K562 (cell line): Measurements from ENCODE around the gene SDR9C7. TPM values are rescaled to one million over a fixed set of nuclear protein-coding genes. Genes with fewer than 3 reads are reported as not detected.

ENCODE experiments used
- ATAC-seq: fragments of 200-7000 bp; cut with Tn5 transposase; 3 replicates; pipeline ENCODE4 v1.9.1; 2020; ENCODE audit warnings: moderate library complexity
- BruUV-seq: library from RNA; stranded (reverse); fragments of 400-500 nt; replicated peaks from 2 replicates; lab custom pipeline; 2021; lab: Mats Ljungman, UMichigan
- CTCF ChIA-PET: fragments of 300-600 bp; formaldehyde crosslinking; extraction: SDS; loops from one replicate; lab custom pipeline; 2021; ENCODE audit warnings: low intra/inter-chr PET ratio; lab: Yijun Ruan, JAX
- POLR2A ChIA-PET: fragments of 300-600, 350-650 bp; sonication (Branson Sonifier 250); formaldehyde crosslinking; extraction: SDS; loops from one replicate; lab custom pipeline; 2021; ENCODE audit warnings: antibody characterized with exemption, inconsistent platforms; lab: Yijun Ruan, JAX
- DNase-seq, 4 experiments: peaks; one replicate each; pipeline versions ENCODE4 v3.0.0 to v3.0.0-alpha.2; 2011 to 2018; ENCODE audit warnings: low spot score in 3 of 4, mixed read lengths in 3 of 4; ENCODE audit errors: extremely low read depth in 1 of 4
- FAIRE-seq: peaks from 2 replicates; lab custom pipeline; 2011; peaks lifted over from hg19 to GRCh38; lab: Jason Lieb, UNC
- H2AFZ ChIP-seq: 2 replicates; pipeline ENCODE4 v1.6.0; 2011; ENCODE audit warnings: low read depth, low read length, control low read depth, inconsistent platforms
- H3K27ac ChIP-seq: fragments of 200-600 bp; 3 replicates; pipeline ENCODE4 v1.8.0; 2011; ENCODE audit warnings: low read depth, mild to moderate bottlenecking, control low read depth, inconsistent platforms, low read length, moderate library complexity, mixed read lengths; ENCODE audit errors: extremely low read depth
- H3K27me3 ChIP-seq, 2 experiments: fragments of 300-600 bp in 1 of 2; 2 replicates in 1 of 2; 3 replicates in 1 of 2; pipeline versions ENCODE4 v1.6.0 to v1.8.0; 2011; ENCODE audit warnings: inconsistent platforms in 2 of 2, low read length in 2 of 2, mild to moderate bottlenecking in 1 of 2, mixed read lengths in 1 of 2, moderate library complexity in 1 of 2; ENCODE audit not compliant: control insufficient read depth in 2 of 2, insufficient read depth in 2 of 2
- H3K36me3 ChIP-seq: fragments of 300-600 bp; 3 replicates; pipeline ENCODE4 v1.8.0; 2011; ENCODE audit warnings: mild to moderate bottlenecking, low read length, inconsistent platforms; ENCODE audit not compliant: control insufficient read depth, insufficient read depth
- H3K4me1 ChIP-seq, 2 experiments: fragments of 200-600 bp in 1 of 2; replicated peaks in 1 of 2; 2 replicates in 1 of 2; 3 replicates in 1 of 2; pipeline versions ENCODE4 v1.5.1 to v1.8.0; 2011; ENCODE audit warnings: inconsistent platforms in 2 of 2, low read length in 2 of 2, mild to moderate bottlenecking in 1 of 2, mixed read lengths in 1 of 2, moderate library complexity in 1 of 2; ENCODE audit not compliant: control insufficient read depth in 2 of 2, insufficient read depth in 2 of 2
- H3K4me2 ChIP-seq: 2 replicates; pipeline ENCODE4 v1.6.1; 2011; ENCODE audit warnings: low read length, control low read depth, inconsistent platforms, mixed read lengths; ENCODE audit not compliant: insufficient read depth
- H3K4me3 ChIP-seq: fragments of 200-600 bp; sonication (generic), shearing (Covaris generic); 2 replicates; pipeline ENCODE4 v1.5.1; 2016; ENCODE audit warnings: control low read depth, inconsistent platforms
- H3K79me2 ChIP-seq: fragments of 200-600 bp; 3 replicates; pipeline ENCODE4 v1.8.0; 2011; ENCODE audit warnings: low read length, inconsistent platforms; ENCODE audit not compliant: control insufficient read depth, insufficient read depth
- H3K9ac ChIP-seq, 2 experiments: 2 replicates each; pipeline versions ENCODE4 v1.6.0 to v1.6.1; 2011; ENCODE audit warnings: low read depth in 2 of 2, low read length in 2 of 2, control low read depth in 1 of 2, inconsistent platforms in 1 of 2, mild to moderate bottlenecking in 1 of 2, mixed read lengths in 1 of 2; ENCODE audit not compliant: insufficient read depth in 1 of 2
- H3K9me1 ChIP-seq: one replicate; pipeline ENCODE4 v1.6.0; 2011; ENCODE audit warnings: inconsistent platforms, mild to moderate bottlenecking, low read length, moderate library complexity; ENCODE audit not compliant: control insufficient read depth, insufficient read depth
- H3K9me3 ChIP-seq: replicated peaks from 2 replicates; pipeline ENCODE4 v1.5.1; 2011; ENCODE audit warnings: low read depth, low read length, inconsistent platforms; ENCODE audit not compliant: control insufficient read depth, insufficient read depth
- H4K20me1 ChIP-seq: replicated peaks from 2 replicates; pipeline ENCODE4 v1.6.1; 2011; ENCODE audit warnings: low read length, inconsistent platforms, mixed read lengths; ENCODE audit not compliant: control insufficient read depth, insufficient read depth
- ARHGAP35 ChIP-seq: fragments of 450-650 bp; IDR thresholded peaks from 2 replicates; pipeline ENCODE4 v1.6.1; 2018; ENCODE audit not compliant: partially characterized antibody
- BRD4 ChIP-seq: fragments of 200-600 bp; sonication (generic); IDR thresholded peaks from 2 replicates; pipeline ENCODE4 v1.6.1; 2017; ENCODE audit warnings: inconsistent platforms
- ELF1 ChIP-seq: fragments of 200-800 bp; sonication (Bioruptor generic); IDR thresholded peaks from 2 replicates; pipeline ENCODE4 v1.6.1; 2016; ENCODE audit warnings: missing genetic modification characterization, missing compliant biosample characterization
- FOXJ2 ChIP-seq: fragments of 200-800 bp; sonication (Bioruptor generic); IDR thresholded peaks from 2 replicates; pipeline ENCODE4 v1.6.1; 2016; ENCODE audit warnings: missing genetic modification characterization, missing compliant biosample characterization
- FOXM1 ChIP-seq, 2 experiments: fragments of 450-650 bp in 1 of 2; sonication (generic) in 1 of 2; formaldehyde crosslinking in 1 of 2; IDR thresholded peaks; 2 replicates each; pipeline versions ENCODE4 v1.6.1 to v1.9.0; 2017 to 2022; ENCODE audit warnings: low read depth in 2 of 2, mild to moderate bottlenecking in 2 of 2, missing genetic modification reagents in 1 of 2, moderate library complexity in 1 of 2
- GATA2 ChIP-seq: sonication (generic); formaldehyde crosslinking; IDR thresholded peaks from 2 replicates; pipeline ENCODE4 v1.4.0; 2020; ENCODE audit warnings: mild to moderate bottlenecking, missing genetic modification reagents
- ILF3 ChIP-seq: fragments of 450-650 bp; IDR thresholded peaks from 2 replicates; pipeline ENCODE4 v1.6.1; 2018; ENCODE audit warnings: antibody characterized with exemption, mild to moderate bottlenecking, moderate library complexity, borderline replicate concordance
- NEUROD1 ChIP-seq: fragments of 150-350 bp; IDR thresholded peaks from 2 replicates; pipeline ENCODE4 v1.6.1; 2014; ENCODE audit warnings: borderline replicate concordance, low read length, low read depth; ENCODE audit not compliant: partially characterized antibody
- PHF8 ChIP-seq: fragments of 200-600 bp; sonication (generic); IDR thresholded peaks from 2 replicates; pipeline ENCODE4 v1.6.1; 2012; ENCODE audit warnings: mixed run types, mild to moderate bottlenecking, inconsistent platforms, low read length, moderate library complexity, borderline replicate concordance
- PML ChIP-seq: IDR thresholded peaks from 2 replicates; pipeline ENCODE4 v1.6.1; 2012; ENCODE audit warnings: low read length, inconsistent platforms
- TAF9B ChIP-seq: fragments of 450-650 bp; IDR thresholded peaks from 2 replicates; pipeline ENCODE4 v1.6.1; 2018; ENCODE audit warnings: mild to moderate bottlenecking; ENCODE audit not compliant: partially characterized antibody
- TBP ChIP-seq: optimal IDR thresholded peaks from 2 replicates; pipeline ENCODE3; 2011; ENCODE audit warnings: low read depth, low read length, improper control_type of control experiment
- ZBTB17 ChIP-seq: fragments of 450-650 bp; formaldehyde crosslinking; IDR thresholded peaks from 2 replicates; pipeline ENCODE4 v1.4.0; 2020; ENCODE audit warnings: mild to moderate bottlenecking
- ZNF507 ChIP-seq: conservative IDR thresholded peaks from 2 replicates; pipeline ENCODE4 v1.6.1; 2017; ENCODE audit warnings: missing genetic modification characterization, missing compliant biosample characterization
- ZNF583 ChIP-seq: fragments of 250-450 bp; sonication (Bioruptor Pico); IDR thresholded peaks from 2 replicates; pipeline ENCODE4 v1.4.0; 2020
- WGBS: fragments of 100-300 bp; shearing (Covaris generic); methylation state at CpG from one replicate; pipeline ENCODE4 v1.1.6; 2016; ENCODE audit warnings: low coverage, mixed read lengths; ENCODE audit not compliant: insufficient coverage; ENCODE audit errors: missing lambda C conversion rate; 5-methylcytosine and 5-hydroxymethylcytosine counted together
- in situ Hi-C: fragments of 300-500 bp; cut with MboI; formaldehyde crosslinking; loops from 4 replicates; pipeline ENCODE4 v1.15.0; 2018; ENCODE audit warnings: inconsistent platforms, mixed read lengths
- intact Hi-C: fragments of 100-400 bp; cut with micrococcal nuclease; formaldehyde crosslinking; loops from 2 replicates; pipeline ENCODE4 v1.14.2; 2022
- polyA plus RNA-seq, 8 experiments: library from polyadenylated mRNA; depleted of rRNA in 4 of 8; stranded (reverse) in 5 of 8; unstranded in 3 of 8; fragments of >200 nt; fragmentation: Nextera tagmentation in 2 of 8; fragmentation: Illumina TruSeq in 1 of 8; extraction: Ambion mirVana in 2 of 8; extraction: Trizol in 1 of 8; gene quantifications; 2 replicates each; pipeline versions ENCODE4 v1.2.1 to v1.2.3, GENCODE V29; 2011 to 2014; ENCODE audit warnings: inconsistent platforms in 1 of 8, missing spikeins in 1 of 8
- total RNA-seq, 7 experiments: library from RNA; depleted of rRNA in 6 of 7; stranded (reverse); fragments of >200 nt in 6 of 7; fragmentation: Illumina TruSeq in 2 of 7; extraction: Trizol in 2 of 7; gene quantifications; 2 replicates each; pipeline versions ENCODE4 v1.2.1 to v1.2.3, GENCODE V29; 2011 to 2021; ENCODE audit warnings: low replicate concordance in 1 of 7
- TF ChIP-seq, protein P1 (sequence below), 2 experiments: IDR thresholded peaks; 2 replicates each; pipeline ENCODE4 v1.6.1; 2011; ENCODE audit warnings: borderline replicate concordance in 1 of 2, control low read depth in 1 of 2, low read depth in 1 of 2, low read length in 1 of 2, mild to moderate bottlenecking in 1 of 2, mixed read lengths in 1 of 2, moderate library complexity in 1 of 2; ENCODE audit not compliant: insufficient read depth in 1 of 2, insufficient read length in 1 of 2, poor library complexity in 1 of 2, severe bottlenecking in 1 of 2; ENCODE audit errors: extremely low read depth in 1 of 2
- TF ChIP-seq, protein P2 (sequence below): sonication (generic); formaldehyde crosslinking; IDR thresholded peaks from 2 replicates; pipeline ENCODE4 v1.8.1; 2022; ENCODE audit warnings: missing genetic modification reagents
- TF ChIP-seq, protein P3 (sequence below), 2 experiments: fragments of 450-650 bp; conservative IDR thresholded peaks; 2 replicates each; pipeline ENCODE4 v1.6.1; 2017; ENCODE audit warnings: mild to moderate bottlenecking in 2 of 2, moderate library complexity in 2 of 2

Gene SDR9C7
- total and polyA plus RNA-seq, 9 of the 15 experiments (the other 6 are each of a cell fraction or from before 2014, with no cell fraction given) = 0.04 to 0.59 (median 0.06) TPM; not detected in 6

DNA sequence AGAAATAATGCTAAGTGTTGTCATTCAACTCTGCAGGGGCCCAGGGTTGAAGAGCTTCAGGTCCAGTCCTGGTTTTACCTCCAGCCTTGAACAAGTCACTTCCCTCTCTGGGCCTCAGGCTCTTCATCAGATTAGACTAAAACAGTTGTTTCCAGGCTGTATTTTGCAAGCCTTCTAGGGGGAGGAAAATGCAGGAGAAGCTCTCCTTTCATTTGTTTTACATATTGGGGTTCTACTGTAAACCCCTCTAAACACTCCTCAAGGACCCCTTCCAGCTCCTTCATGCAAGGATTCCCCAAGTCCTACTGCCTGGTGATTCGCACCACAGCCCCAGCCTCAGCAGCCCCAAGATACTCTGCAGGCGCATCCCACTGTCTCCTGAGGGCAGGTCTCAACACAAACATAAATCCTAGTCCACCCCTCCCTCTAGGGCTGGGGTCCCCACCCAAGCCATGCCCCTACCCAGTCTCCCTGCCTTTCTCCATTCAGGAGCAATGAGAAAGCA is 2.7 kb downstream of the SDR9C7 start:
- FAIRE-seq (peak; percentile 94), ATAC-seq (peak; percentile 93), DNase-seq (peak; percentile 70 to 92 (median 74))
- no peaks in the 10 kb centered on the region for H3K79me2 ChIP-seq
- in situ Hi-C loops (no loop called here), intact Hi-C loops (loop anchor here (1.0 to 5.0 kb wide), 2 partner anchors 56 to 91 kb away; no protein-coding TSS in a partner anchor)
- peak overlapping the region; percentile 69 to 82; a peak in 3 of 4 replicates for H3K9ac ChIP-seq
- peaks cover 34 to 46% of the 10 kb centered on the region in 2 experiments for H3K4me1 ChIP-seq
- peak overlapping the region; percentile 82 for H3K4me2 ChIP-seq
- H3K9me3 ChIP-seq = no peaks in the 10 kb centered on the region
- no peaks in the 10 kb centered on the region for H3K27me3 ChIP-seq
- H3K4me3 ChIP-seq = peak overlapping the region; percentile 24; the same call in 1 of the 2 replicates
- ChIA-PET POLR2A (interaction anchor here (0.6 kb wide), 1 partner anchor 56 kb away, joined by 3 read pairs; no protein-coding TSS in a partner anchor), CTCF (no interaction called here)
- no TSS peak for BruUV-seq
- peak overlapping the region; percentile 82 for H3K27ac ChIP-seq
- H4K20me1 ChIP-seq = no peaks in the 10 kb centered on the region
- H2AFZ ChIP-seq = peak overlapping the region; percentile 79
- no peaks in the 10 kb centered on the region for H3K36me3 ChIP-seq
- WGBS = 5% methylated on average over 2 of the region's 2 CpGs
- no peaks in the 10 kb centered on the region for H3K9me1 ChIP-seq
- TF ChIP-seq FOXM1 (IDR thresholded peaks at IDR 0.05; ENCODE audit: low read depth) (peak; percentile 53; the same call in 1 of the 2 replicates), FOXM1 (CRISPR knock-in tag; IDR thresholded peaks at IDR 0.05; ENCODE audit: low read depth) (no peak), ZNF507 (tag) (no peak), GATA2 (CRISPR knock-in tag) (peak; percentile 18; the same call in 1 of the 2 replicates), PML (peak; percentile 52; the same call in 1 of the 2 replicates), FOXJ2 (tag) (no peak), TAF9B (peak; percentile 47), BRD4 (peak; percentile 69; the same call in 1 of the 2 replicates), TBP (peak; percentile 2), ZBTB17 (CRISPR knock-in tag) (0 out of 2 replicates have a peak, but pooled peaks have one; percentile 33), ELF1 (tag) (peak; percentile 28; the same call in 1 of the 2 replicates), PHF8 (peak; percentile 25; the same call in 1 of the 2 replicates), ARHGAP35 (no peak), ILF3 (no peak), NEUROD1 (peak; percentile 95), ZNF583 (CRISPR knock-in tag) (no peak)
- TF ChIP-seq, protein P1, sequence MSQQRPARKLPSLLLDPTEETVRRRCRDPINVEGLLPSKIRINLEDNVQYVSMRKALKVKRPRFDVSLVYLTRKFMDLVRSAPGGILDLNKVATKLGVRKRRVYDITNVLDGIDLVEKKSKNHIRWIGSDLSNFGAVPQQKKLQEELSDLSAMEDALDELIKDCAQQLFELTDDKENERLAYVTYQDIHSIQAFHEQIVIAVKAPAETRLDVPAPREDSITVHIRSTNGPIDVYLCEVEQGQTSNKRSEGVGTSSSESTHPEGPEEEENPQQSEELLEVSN (IDR thresholded peaks at IDR 0.05; ENCODE audit: borderline replicate concordance in 1 of 2, extremely low read depth in 1 of 2, insufficient read depth in 1 of 2, insufficient read length in 1 of 2, low read depth in 1 of 2, low read length in 1 of 2, poor library complexity in 1 of 2, severe bottlenecking in 1 of 2) = peak; percentile 20 to 63
- TF ChIP-seq, protein P2, sequence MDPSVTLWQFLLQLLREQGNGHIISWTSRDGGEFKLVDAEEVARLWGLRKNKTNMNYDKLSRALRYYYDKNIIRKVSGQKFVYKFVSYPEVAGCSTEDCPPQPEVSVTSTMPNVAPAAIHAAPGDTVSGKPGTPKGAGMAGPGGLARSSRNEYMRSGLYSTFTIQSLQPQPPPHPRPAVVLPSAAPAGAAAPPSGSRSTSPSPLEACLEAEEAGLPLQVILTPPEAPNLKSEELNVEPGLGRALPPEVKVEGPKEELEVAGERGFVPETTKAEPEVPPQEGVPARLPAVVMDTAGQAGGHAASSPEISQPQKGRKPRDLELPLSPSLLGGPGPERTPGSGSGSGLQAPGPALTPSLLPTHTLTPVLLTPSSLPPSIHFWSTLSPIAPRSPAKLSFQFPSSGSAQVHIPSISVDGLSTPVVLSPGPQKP (CRISPR knock-in tag) = no peak
- TF ChIP-seq, protein P3, sequence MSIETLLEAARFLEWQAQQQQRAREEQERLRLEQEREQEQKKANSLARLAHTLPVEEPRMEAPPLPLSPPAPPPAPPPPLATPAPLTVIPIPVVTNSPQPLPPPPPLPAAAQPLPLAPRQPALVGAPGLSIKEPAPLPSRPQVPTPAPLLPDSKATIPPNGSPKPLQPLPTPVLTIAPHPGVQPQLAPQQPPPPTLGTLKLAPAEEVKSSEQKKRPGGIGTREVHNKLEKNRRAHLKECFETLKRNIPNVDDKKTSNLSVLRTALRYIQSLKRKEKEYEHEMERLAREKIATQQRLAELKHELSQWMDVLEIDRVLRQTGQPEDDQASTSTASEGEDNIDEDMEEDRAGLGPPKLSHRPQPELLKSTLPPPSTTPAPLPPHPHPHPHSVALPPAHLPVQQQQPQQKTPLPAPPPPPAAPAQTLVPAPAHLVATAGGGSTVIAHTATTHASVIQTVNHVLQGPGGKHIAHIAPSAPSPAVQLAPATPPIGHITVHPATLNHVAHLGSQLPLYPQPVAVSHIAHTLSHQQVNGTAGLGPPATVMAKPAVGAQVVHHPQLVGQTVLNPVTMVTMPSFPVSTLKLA (conservative IDR thresholded peaks at IDR 0.05) = peak in 1 of 2 experiments; percentile 34; a peak in 1 of 4 replicates
